HG02981 (cell line): Measurements from ENCODE around the gene ARRDC2.
A peak's percentile ranks its signal among the peaks of the same experiment; 100 is the strongest.
"Not testable (repeated sequence)": the region's sequence is repeated elsewhere in the genome, so short reads cannot be mapped to it uniquely, and the experiment has no call there.

ENCODE experiments used
- ATAC-seq: cut with Tn5 transposase; IDR thresholded peaks from one replicate; pipeline ENCODE4 v1.9.1; 2021; ENCODE audit warnings: mild to moderate bottlenecking, moderate library complexity; ENCODE audit not compliant: unreplicated experiment

Gene ARRDC2

GRCh38 chr19:18016209-18016910 lies 8.4 kb downstream of the ARRDC2 start:
- no peak for ATAC-seq

GRCh38 chr19:18017275-18018083 lies 9.5 kb downstream of the ARRDC2 start:
- ATAC-seq: no peak

GRCh38 chr19:18020212-18021085 lies 12.5 kb downstream of the ARRDC2 start:
- no peak for ATAC-seq

- no peak for ATAC-seq
These were observed 13.3 kb downstream of the ARRDC2 start for GRCh38 chr19:18021121-18021755.

- no peak for ATAC-seq
These were observed 15.8 kb downstream of the ARRDC2 start for GRCh38 chr19:18023622-18024251.

GRCh38 chr19:18027151-18027550 lies 19.2 kb downstream of the ARRDC2 start:
- no peak for ATAC-seq

GRCh38 chr19:18029617-18030338 lies 21.8 kb downstream of the ARRDC2 start:
- ATAC-seq: no peak

GRCh38 chr19:18031401-18031800 lies 23.4 kb downstream of the ARRDC2 start:
- not testable (repeated sequence) for ATAC-seq

- ATAC-seq: not testable (repeated sequence)
These were observed 24.1 kb downstream of the ARRDC2 start for GRCh38 chr19:18032102-18032501.

- ATAC-seq: no peak
These were observed 33.1 kb downstream of the ARRDC2 start for GRCh38 chr19:18041054-18041453.

- ATAC-seq: no peak
These were observed 35.7 kb downstream of the ARRDC2 start for GRCh38 chr19:18043676-18044075.

- ATAC-seq: peak; percentile 90
These were observed 36.9 kb downstream of the ARRDC2 start for GRCh38 chr19:18044825-18045304.

- ATAC-seq: no peak
These were observed 37.5 kb downstream of the ARRDC2 start for GRCh38 chr19:18045307-18046050.

GRCh38 chr19:18046059-18046718 lies 38.2 kb downstream of the ARRDC2 start:
- no peak for ATAC-seq

GRCh38 chr19:18049385-18049784 lies 41.4 kb downstream of the ARRDC2 start:
- no peak for ATAC-seq

- no peak for ATAC-seq
These were observed 43.9 kb downstream of the ARRDC2 start for GRCh38 chr19:18051887-18052286.

GRCh38 chr19:18053576-18054219 lies 45.7 kb downstream of the ARRDC2 start:
- ATAC-seq: no peak

- no peak for ATAC-seq
These were observed 48.0 kb downstream of the ARRDC2 start for GRCh38 chr19:18055967-18056366.
